ENCODE measurements around the gene MB21D2.

MB21D2 gene

DNA sequence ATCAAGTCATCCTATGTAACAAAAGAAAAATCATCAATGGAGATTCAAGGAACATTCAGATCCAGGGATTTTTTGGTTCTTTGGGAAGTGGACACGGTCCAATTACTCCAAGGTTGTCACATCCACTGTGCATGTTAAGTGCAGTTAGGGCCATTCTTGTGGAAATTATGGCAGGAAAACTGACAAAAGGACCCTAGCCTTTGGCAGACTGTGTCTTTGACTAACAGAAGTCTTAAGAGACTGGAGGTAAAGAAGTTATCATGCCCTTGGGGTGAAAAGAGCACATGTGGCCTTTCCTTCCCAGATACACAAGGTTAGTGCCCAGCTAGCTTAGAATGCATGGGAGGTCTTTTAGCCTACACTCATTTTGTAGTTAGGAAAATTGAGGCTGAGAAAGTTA lies 74.9 kb downstream of the MB21D2 start:
- Histone ChIP-seq H3K9me3 (ENCODE audit: control insufficient read depth, insufficient read depth, low read depth, low read length) (no peaks in the 10 kb centered on the region), H3K36me3 (ENCODE audit: control insufficient read depth in 2 of 2, insufficient read depth in 1 of 2, low read length in 2 of 2) (no peaks in the 10 kb centered on the region), H3K4me1 (ENCODE audit: control insufficient read depth, insufficient read depth, low read length) (peaks cover 7% of the 10 kb centered on the region), H3K4me3 (ENCODE audit: low read depth, low read length) (no peak overlapping the region), H3K27ac (ENCODE audit: extremely low read depth, low read depth, low read length) (no peak overlapping the region)
- TF ChIP-seq ZNF624 (tag by site-specific recombination; IDR thresholded peaks at IDR 0.05) (no peak), ZNF335 (tag by site-specific recombination; conservative IDR thresholded peaks at IDR 0.05) (no peak), ZNF785 (tag by site-specific recombination; IDR thresholded peaks at IDR 0.05) (no peak), GLIS1 (tag by site-specific recombination; IDR thresholded peaks at IDR 0.05) (no peak), ZNF658 (tag by site-specific recombination; IDR thresholded peaks at IDR 0.05) (no peak), ZNF302 (tag by site-specific recombination; IDR thresholded peaks at IDR 0.05; ENCODE audit: low read depth) (no peak), ZNF596 (tag by site-specific recombination; IDR thresholded peaks at IDR 0.05) (no peak), ZNF707 (tag by site-specific recombination; IDR thresholded peaks at IDR 0.05) (no peak), ZNF555 (tag by site-specific recombination; conservative IDR thresholded peaks at IDR 0.05) (no peak), EGR2 (tag by site-specific recombination; IDR thresholded peaks at IDR 0.05; ENCODE audit: low read depth) (no peak), ZNF830 (tag by site-specific recombination; IDR thresholded peaks at IDR 0.05; ENCODE audit: low read depth) (no peak), ZNF24 (tag by site-specific recombination; IDR thresholded peaks at IDR 0.05) (no peak), ZNF664 (tag by site-specific recombination; IDR thresholded peaks at IDR 0.05) (no peak), YY1 (tag by site-specific recombination; IDR thresholded peaks at IDR 0.05) (no peak), IKZF3 (tag by site-specific recombination; IDR thresholded peaks at IDR 0.05) (no peak), ZNF626 (tag by site-specific recombination; IDR thresholded peaks at IDR 0.05) (no peak), ZNF37A (tag by site-specific recombination; IDR thresholded peaks at IDR 0.05) (no peak)
- TF ChIP-seq, protein P1, sequence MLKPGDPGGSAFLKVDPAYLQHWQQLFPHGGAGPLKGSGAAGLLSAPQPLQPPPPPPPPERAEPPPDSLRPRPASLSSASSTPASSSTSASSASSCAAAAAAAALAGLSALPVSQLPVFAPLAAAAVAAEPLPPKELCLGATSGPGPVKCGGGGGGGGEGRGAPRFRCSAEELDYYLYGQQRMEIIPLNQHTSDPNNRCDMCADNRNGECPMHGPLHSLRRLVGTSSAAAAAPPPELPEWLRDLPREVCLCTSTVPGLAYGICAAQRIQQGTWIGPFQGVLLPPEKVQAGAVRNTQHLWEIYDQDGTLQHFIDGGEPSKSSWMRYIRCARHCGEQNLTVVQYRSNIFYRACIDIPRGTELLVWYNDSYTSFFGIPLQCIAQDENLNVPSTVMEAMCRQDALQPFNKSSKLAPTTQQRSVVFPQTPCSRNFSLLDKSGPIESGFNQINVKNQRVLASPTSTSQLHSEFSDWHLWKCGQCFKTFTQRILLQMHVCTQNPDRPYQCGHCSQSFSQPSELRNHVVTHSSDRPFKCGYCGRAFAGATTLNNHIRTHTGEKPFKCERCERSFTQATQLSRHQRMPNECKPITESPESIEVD (tag by site-specific recombination; IDR thresholded peaks at IDR 0.05): no peak
- ChIA-PET POLR2A (no interaction called here), CTCF (interaction anchor here (0.6 to 0.9 kb wide), 2 partner anchors 26 to 52 kb away, joined by 3 to 4 read pairs; no protein-coding TSS in a partner anchor)

DNA sequence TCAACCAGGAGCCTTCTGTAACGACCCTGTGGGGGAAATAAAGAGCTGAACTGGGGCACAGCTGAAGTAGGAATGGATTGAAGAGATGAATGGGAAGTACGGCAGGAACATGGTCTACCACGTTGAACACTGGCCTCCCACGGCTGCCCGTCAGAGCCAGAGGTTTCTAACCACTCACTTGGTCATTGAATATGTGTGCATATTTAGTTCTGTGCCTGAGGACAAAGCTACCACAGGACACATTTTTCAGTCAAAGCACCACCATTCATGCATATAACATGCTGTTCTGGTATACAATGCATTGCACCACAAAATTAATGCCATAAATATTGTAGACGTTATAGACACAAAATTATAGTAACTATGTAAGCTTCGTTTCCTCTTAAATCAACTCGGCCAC lies 75.5 kb downstream of the MB21D2 start:
- Histone ChIP-seq H3K4me3 (ENCODE audit: low read depth, low read length) (no peak overlapping the region), H3K9me3 (ENCODE audit: control insufficient read depth, insufficient read depth, low read depth, low read length) (no peaks in the 10 kb centered on the region), H3K27ac (ENCODE audit: extremely low read depth, low read depth, low read length) (no peak overlapping the region), H3K36me3 (ENCODE audit: control insufficient read depth in 2 of 2, insufficient read depth in 1 of 2, low read length in 2 of 2) (no peaks in the 10 kb centered on the region), H3K4me1 (ENCODE audit: control insufficient read depth, insufficient read depth, low read length) (peaks cover 6% of the 10 kb centered on the region; the same call in 1 of the 2 replicates)
- no peak for TF ChIP-seq ZNF211 (tag by site-specific recombination; IDR thresholded peaks at IDR 0.05; ENCODE audit: low read depth)
- TF ChIP-seq, protein P2, sequence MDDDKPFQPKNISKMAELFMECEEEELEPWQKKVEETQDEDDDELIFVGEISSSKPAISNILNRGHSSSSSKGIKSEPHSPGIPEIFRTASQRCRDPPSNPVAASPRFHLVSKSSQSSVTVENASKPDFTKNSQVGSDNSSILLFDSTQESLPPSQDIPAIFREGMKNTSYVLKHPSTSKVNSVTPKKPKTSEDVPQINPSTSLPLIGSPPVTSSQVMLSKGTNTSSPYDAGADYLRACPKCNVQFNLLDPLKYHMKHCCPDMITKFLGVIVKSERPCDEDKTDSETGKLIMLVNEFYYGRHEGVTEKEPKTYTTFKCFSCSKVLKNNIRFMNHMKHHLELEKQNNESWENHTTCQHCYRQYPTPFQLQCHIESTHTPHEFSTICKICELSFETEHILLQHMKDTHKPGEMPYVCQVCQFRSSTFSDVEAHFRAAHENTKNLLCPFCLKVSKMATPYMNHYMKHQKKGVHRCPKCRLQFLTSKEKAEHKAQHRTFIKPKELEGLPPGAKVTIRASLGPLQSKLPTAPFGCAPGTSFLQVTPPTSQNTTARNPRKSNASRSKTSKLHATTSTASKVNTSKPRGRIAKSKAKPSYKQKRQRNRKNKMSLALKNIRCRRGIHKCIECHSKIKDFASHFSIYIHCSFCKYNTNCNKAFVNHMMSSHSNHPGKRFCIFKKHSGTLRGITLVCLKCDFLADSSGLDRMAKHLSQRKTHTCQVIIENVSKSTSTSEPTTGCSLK (tag by site-specific recombination; IDR thresholded peaks at IDR 0.05): no peak
- TF ChIP-seq ZNF274 (IDR thresholded peaks at IDR 0.05; ENCODE audit: low read length): no peak
- no peak for TF ChIP-seq ZNF274 (tag by site-specific recombination; IDR thresholded peaks at IDR 0.05; ENCODE audit: borderline replicate concordance)
- no peak for TF ChIP-seq ZBTB8A (tag by site-specific recombination; IDR thresholded peaks at IDR 0.05)
- no peak for TF ChIP-seq SP7 (tag by site-specific recombination; IDR thresholded peaks at IDR 0.05)
- TF ChIP-seq ZNF473 (tag by site-specific recombination; IDR thresholded peaks at IDR 0.05): no peak
- no peak for TF ChIP-seq ZNF350 (tag by site-specific recombination; IDR thresholded peaks at IDR 0.05)
- TF ChIP-seq ZNF19 (tag by site-specific recombination; IDR thresholded peaks at IDR 0.05; ENCODE audit: low read depth): no peak
- TF ChIP-seq, protein P3, sequence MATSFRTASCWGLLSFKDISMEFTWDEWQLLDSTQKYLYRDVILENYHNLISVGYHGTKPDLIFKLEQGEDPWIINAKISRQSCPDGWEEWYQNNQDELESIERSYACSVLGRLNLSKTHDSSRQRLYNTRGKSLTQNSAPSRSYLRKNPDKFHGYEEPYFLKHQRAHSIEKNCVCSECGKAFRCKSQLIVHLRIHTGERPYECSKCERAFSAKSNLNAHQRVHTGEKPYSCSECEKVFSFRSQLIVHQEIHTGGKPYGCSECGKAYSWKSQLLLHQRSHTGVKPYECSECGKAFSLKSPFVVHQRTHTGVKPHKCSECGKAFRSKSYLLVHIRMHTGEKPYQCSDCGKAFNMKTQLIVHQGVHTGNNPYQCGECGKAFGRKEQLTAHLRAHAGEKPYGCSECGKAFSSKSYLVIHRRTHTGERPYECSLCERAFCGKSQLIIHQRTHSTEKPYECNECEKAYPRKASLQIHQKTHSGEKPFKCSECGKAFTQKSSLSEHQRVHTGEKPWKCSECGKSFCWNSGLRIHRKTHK (tag by site-specific recombination; IDR thresholded peaks at IDR 0.05): no peak
- TF ChIP-seq, protein P4, sequence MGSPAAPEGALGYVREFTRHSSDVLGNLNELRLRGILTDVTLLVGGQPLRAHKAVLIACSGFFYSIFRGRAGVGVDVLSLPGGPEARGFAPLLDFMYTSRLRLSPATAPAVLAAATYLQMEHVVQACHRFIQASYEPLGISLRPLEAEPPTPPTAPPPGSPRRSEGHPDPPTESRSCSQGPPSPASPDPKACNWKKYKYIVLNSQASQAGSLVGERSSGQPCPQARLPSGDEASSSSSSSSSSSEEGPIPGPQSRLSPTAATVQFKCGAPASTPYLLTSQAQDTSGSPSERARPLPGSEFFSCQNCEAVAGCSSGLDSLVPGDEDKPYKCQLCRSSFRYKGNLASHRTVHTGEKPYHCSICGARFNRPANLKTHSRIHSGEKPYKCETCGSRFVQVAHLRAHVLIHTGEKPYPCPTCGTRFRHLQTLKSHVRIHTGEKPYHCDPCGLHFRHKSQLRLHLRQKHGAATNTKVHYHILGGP (tag by site-specific recombination; IDR thresholded peaks at IDR 0.05): no peak
- no peak for TF ChIP-seq HOXA7 (CRISPR knock-in tag; IDR thresholded peaks at IDR 0.05; ENCODE audit: borderline replicate concordance)
- CTCF ChIA-PET: interaction anchor here (0.6 kb wide), 1 partner anchor 53 kb away, joined by 3 read pairs; no protein-coding TSS in a partner anchor
- POLR2A ChIA-PET: no interaction called here

Measured in HEK293 (cell line).